Activated CD8-positive, alpha-beta T cell treated with anti-CD3 and anti-CD28 coated beads for 36 hours (primary cell): Measurements from ENCODE around the gene CAPN2. TPM values are rescaled to one million over a fixed set of nuclear protein-coding genes. Genes with fewer than 3 reads are reported as not detected.

Experiments used
- ATAC-seq: fragments of 200-7000 bp; cut with Tn5 transposase; one replicate; pipeline ENCODE4 v1.10.0; 2021; ENCODE audit warnings: mild to moderate bottlenecking, moderate library complexity
- CTCF ChIA-PET: fragments of 350-600 bp; sonication (Branson Sonifier 250); formaldehyde crosslinking; loops from one replicate; lab custom pipeline; 2021; ENCODE audit warnings: antibody characterized with exemption; lab: Charles Lee
- POLR2A ChIA-PET: fragments of 350-600 bp; sonication (Branson Sonifier 250); formaldehyde crosslinking; loops from one replicate; lab custom pipeline; 2021; ENCODE audit warnings: antibody characterized with exemption; lab: Charles Lee
- DNase-seq: peaks from one replicate; pipeline ENCODE4 v3.0.0-alpha.2; 2020
- H3K27ac Mint-ChIP-seq: one replicate; pipeline ENCODE4 v1.8.0; 2021; ENCODE audit warnings: mild to moderate bottlenecking, mixed read lengths
- H3K27me3 Mint-ChIP-seq: one replicate; pipeline ENCODE4 v1.8.0; 2021; ENCODE audit warnings: mixed read lengths
- H3K36me3 Mint-ChIP-seq: one replicate; pipeline ENCODE4 v1.8.0; 2021; ENCODE audit warnings: low read depth, mixed read lengths
- H3K4me1 Mint-ChIP-seq: one replicate; pipeline ENCODE4 v1.8.0; 2021; ENCODE audit warnings: low read depth, mixed read lengths
- H3K4me3 Mint-ChIP-seq: one replicate; pipeline ENCODE4 v1.8.0; 2021; ENCODE audit warnings: mild to moderate bottlenecking, moderate library complexity, mixed read lengths
- H3K9me3 Mint-ChIP-seq: one replicate; pipeline ENCODE4 v1.8.0; 2021; ENCODE audit warnings: mixed read lengths
- CTCF ChIP-seq: fragments of 200-600 bp; IDR thresholded peaks from one replicate; pipeline ENCODE4 v1.8.0; 2022; ENCODE audit warnings: antibody characterized with exemption, mild to moderate bottlenecking
- intact Hi-C: fragments of 100-400 bp; cut with micrococcal nuclease; formaldehyde crosslinking; loops from one replicate; pipeline ENCODE4 v1.10.0; 2022
- total RNA-seq, 2 experiments: library from RNA; stranded (reverse); gene quantifications; one replicate each; pipeline ENCODE4 v1.2.3, GENCODE V29; 2021

The CAPN2 gene
- total RNA-seq, 2 experiments from 2014 or later, result 31.5 to 33.6 TPM

DNA sequence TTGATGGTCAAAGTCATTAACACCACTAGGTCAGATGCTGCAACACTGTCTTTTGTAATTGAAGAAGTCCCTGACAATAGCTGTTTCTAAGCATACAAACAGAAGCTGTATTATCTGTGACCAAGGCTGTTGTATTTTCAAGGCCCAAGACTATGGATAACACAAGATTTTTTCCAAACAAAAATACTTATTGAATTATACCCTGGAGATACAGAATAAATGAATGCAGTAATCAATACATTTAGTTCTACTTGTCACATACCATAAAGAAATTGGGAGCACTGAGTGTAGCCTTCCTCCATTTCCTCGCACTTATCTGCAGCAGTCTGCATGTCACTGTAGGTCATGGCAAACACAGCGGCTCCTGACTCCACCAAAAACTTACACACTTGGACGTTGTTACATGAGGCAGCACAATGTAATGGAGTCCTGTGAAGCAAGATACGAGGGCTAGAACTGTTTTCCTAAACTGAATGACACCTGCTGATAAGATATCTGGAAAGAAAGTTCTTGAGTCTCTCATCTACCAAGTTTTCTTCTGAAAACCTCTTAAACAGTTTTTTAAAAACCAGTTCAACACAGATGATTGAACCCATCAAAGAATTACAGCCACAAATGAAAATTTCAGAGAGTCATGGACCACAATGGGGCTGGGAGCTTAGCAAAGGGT is 76.5 kb downstream of the CAPN2 start:
- Mint-ChIP-seq H3K4me1 (no peaks in the 10 kb centered on the region), H3K4me3 (no peak overlapping the region), H3K9me3 (no peaks in the 10 kb centered on the region), H3K27me3 (no peaks in the 10 kb centered on the region), H3K27ac (no peak overlapping the region), H3K36me3 (peaks cover 20% of the 10 kb centered on the region)
- intact Hi-C loops, result no loop called here
- ATAC-seq (no peak), DNase-seq (no peak)
- no peak for TF ChIP-seq CTCF
- ChIA-PET POLR2A (no interaction called here), CTCF (interaction anchor here (0.7 to 1.5 kb wide), 2 partner anchors 13 to 40 kb away, joined by 3 to 4 read pairs; no protein-coding TSS in a partner anchor)

- Mint-ChIP-seq H3K4me3 (no peak overlapping the region), H3K27ac (peak overlapping the region; percentile 25), H3K36me3 (peaks cover 23% of the 10 kb centered on the region), H3K27me3 (no peaks in the 10 kb centered on the region), H3K9me3 (no peaks in the 10 kb centered on the region), H3K4me1 (no peaks in the 10 kb centered on the region)
- no peak for ATAC-seq
- ChIA-PET POLR2A (interaction anchor here (0.7 kb wide), 1 partner anchor 94 kb away, joined by 3 read pairs; no protein-coding TSS in a partner anchor), CTCF (no interaction called here)
- intact Hi-C loops, result no loop called here
- TF ChIP-seq CTCF, result no peak
- DNase-seq, result no peak
Measured at GRCh38 chr1:223792046-223792445, 79.7 kb downstream of the CAPN2 start.

- DNase-seq (no peak), ATAC-seq (no peak)
- no peak for TF ChIP-seq CTCF
- intact Hi-C loops, result no loop called here
- no peaks in the 10 kb centered on the region for H3K4me1 Mint-ChIP-seq
- no peaks in the 10 kb centered on the region for H3K9me3 Mint-ChIP-seq
- ChIA-PET CTCF (no interaction called here), POLR2A (no interaction called here)
- no peak overlapping the region for H3K27ac Mint-ChIP-seq
- peaks cover 23% of the 10 kb centered on the region for H3K36me3 Mint-ChIP-seq
- H3K27me3 Mint-ChIP-seq, result no peaks in the 10 kb centered on the region
- H3K4me3 Mint-ChIP-seq, result no peak overlapping the region
Measured at GRCh38 chr1:223793716-223794115, 81.4 kb downstream of the CAPN2 start.

DNA sequence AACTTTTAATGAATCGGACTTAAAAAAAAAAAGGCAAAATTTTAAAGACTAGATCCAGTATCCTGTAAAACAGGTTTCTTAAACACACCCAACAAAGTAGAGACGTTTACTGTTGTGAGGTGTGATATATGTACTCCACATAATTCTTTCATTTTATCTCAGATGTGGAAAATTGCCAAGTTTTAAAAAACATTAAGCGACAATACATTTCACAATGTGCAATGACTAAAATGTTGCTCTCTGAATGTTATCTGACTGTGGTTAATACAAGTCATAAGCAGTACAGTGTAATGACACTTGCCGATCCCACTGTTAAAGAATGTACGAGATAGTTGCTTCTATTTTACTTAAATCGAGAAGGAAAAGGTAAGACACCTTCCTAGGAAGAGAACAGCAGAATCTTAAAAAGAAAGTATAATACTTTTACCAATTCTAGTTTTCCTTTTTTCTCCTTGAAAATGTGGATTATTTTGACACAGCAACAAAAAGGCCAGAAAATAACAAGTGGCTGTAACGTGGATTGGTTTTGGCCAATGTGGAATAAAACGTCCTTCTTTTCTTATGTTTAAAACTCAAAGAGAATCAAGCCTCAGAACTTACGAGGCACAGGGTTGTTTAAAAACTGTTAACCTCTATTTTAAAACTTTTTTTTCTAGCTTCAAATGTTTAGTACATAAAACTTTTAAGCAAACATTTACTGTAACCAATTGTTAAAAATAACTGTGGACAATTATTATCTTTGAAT is 82.0 kb downstream of the CAPN2 start:
- no peak for ATAC-seq
- DNase-seq, result no peak
- intact Hi-C loops, result no loop called here
- Mint-ChIP-seq H3K4me3 (no peak overlapping the region), H3K9me3 (no peaks in the 10 kb centered on the region), H3K27ac (no peak overlapping the region), H3K4me1 (no peaks in the 10 kb centered on the region), H3K27me3 (no peaks in the 10 kb centered on the region), H3K36me3 (peaks cover 25% of the 10 kb centered on the region)
- CTCF ChIA-PET, result interaction anchor here (0.9 kb wide), 1 partner anchor 18 kb away, joined by 4 read pairs; no protein-coding TSS in a partner anchor
- TF ChIP-seq CTCF, result no peak
- POLR2A ChIA-PET, result no interaction called here

- CTCF ChIA-PET, result no interaction called here
- no peaks in the 10 kb centered on the region for H3K27me3 Mint-ChIP-seq
- H3K27ac Mint-ChIP-seq, result no peak overlapping the region
- no peaks in the 10 kb centered on the region for H3K4me1 Mint-ChIP-seq
- POLR2A ChIA-PET, result interaction anchor here (0.9 kb wide), 1 partner anchor 9 kb away, joined by 3 read pairs; no protein-coding TSS in a partner anchor
- H3K4me3 Mint-ChIP-seq, result no peak overlapping the region
- H3K36me3 Mint-ChIP-seq, result peaks cover 33% of the 10 kb centered on the region
- intact Hi-C loops, result no loop called here
- DNase-seq, result no peak
- no peak for ATAC-seq
- no peak for TF ChIP-seq CTCF
- no peaks in the 10 kb centered on the region for H3K9me3 Mint-ChIP-seq
Measured at GRCh38 chr1:223796210-223796609, 83.9 kb downstream of the CAPN2 start.
